CD4-positive, CD25-positive, alpha-beta regulatory T cell (primary cell): ENCODE results near the gene SLC5A9. TPM values are rescaled to one million over a fixed set of nuclear protein-coding genes. Genes with fewer than 3 reads are reported as not detected.
"Not testable (repeated sequence)": the region's sequence is repeated elsewhere in the genome, so short reads cannot be mapped to it uniquely, and the experiment has no call there.

Source experiments
- ATAC-seq, 2 donors: fragments of 150-1000 bp; cut with Tn5 transposase; one replicate each; pipeline ENCODE4 v1.10.0; 2021; ENCODE audit warnings: low read depth in 2 of 2, moderate number of reproducible peaks in 2 of 2, moderate library complexity in 1 of 2
- DNase-seq, 3 donors: peaks; one replicate each; pipeline versions ENCODE4 v3.0.0 to v3.0.0-alpha.2; 2012 to 2022; ENCODE audit warnings: mixed read lengths in 1 of 3
- H3K27ac ChIP-seq: one replicate; pipeline ENCODE4 v1.7.0; 2013; ENCODE audit warnings: mild to moderate bottlenecking, low read length; ENCODE audit not compliant: insufficient read depth, poor library complexity, severe bottlenecking
- H3K27me3 ChIP-seq: one replicate; pipeline ENCODE4 v1.7.0; 2013; ENCODE audit warnings: low read length; ENCODE audit not compliant: control insufficient read depth, insufficient read depth
- H3K36me3 ChIP-seq: one replicate; pipeline ENCODE4 v1.7.0; 2013; ENCODE audit warnings: mild to moderate bottlenecking, low read length, moderate library complexity; ENCODE audit not compliant: control insufficient read depth, insufficient read depth
- H3K4me1 ChIP-seq: 2 replicates; pipeline ENCODE4 v1.7.0; 2013; ENCODE audit warnings: mild to moderate bottlenecking, low read length; ENCODE audit not compliant: insufficient read depth, control insufficient read depth, poor library complexity, severe bottlenecking
- H3K4me3 ChIP-seq: one replicate; pipeline ENCODE4 v1.7.0; 2013; ENCODE audit warnings: low read depth, mild to moderate bottlenecking, low read length, moderate library complexity
- H3K9me3 ChIP-seq, 2 experiments: 1 replicate in 1 of 2; 2 replicates in 1 of 2; pipeline ENCODE4 v1.7.0; 2013; ENCODE audit warnings: low read length in 2 of 2, mild to moderate bottlenecking in 1 of 2, moderate library complexity in 1 of 2; ENCODE audit not compliant: control insufficient read depth in 2 of 2
- H3K27ac Mint-ChIP-seq, 3 donors: one replicate each; pipeline ENCODE4 v1.8.0; 2020 to 2022; ENCODE audit warnings: mild to moderate bottlenecking in 3 of 3, mixed read lengths in 3 of 3, moderate library complexity in 2 of 3
- H3K27me3 Mint-ChIP-seq: one replicate; pipeline ENCODE4 v1.8.0; 2022; ENCODE audit warnings: mild to moderate bottlenecking, mixed read lengths
- H3K36me3 Mint-ChIP-seq: one replicate; pipeline ENCODE4 v1.8.0; 2020; ENCODE audit warnings: mixed read lengths
- H3K4me1 Mint-ChIP-seq, 4 donors: one replicate each; pipeline ENCODE4 v1.8.0; 2020 to 2022; ENCODE audit warnings: mixed read lengths in 4 of 4, mild to moderate bottlenecking in 1 of 4
- H3K4me3 Mint-ChIP-seq, 4 donors: one replicate each; pipeline ENCODE4 v1.8.0; 2020 to 2022; ENCODE audit warnings: mild to moderate bottlenecking in 4 of 4, mixed read lengths in 4 of 4, moderate library complexity in 3 of 4
- H3K9me3 Mint-ChIP-seq, 7 donors: one replicate each; pipeline ENCODE4 v1.8.0; 2020 to 2022; ENCODE audit warnings: mixed read lengths in 7 of 7, mild to moderate bottlenecking in 3 of 7, moderate library complexity in 2 of 7
- polyA plus RNA-seq, 4 donors: library from polyadenylated mRNA; unstranded; fragments of 300-500 nt; fragmentation: Illumina TruSeq; gene quantifications; one replicate each; pipeline ENCODE4 v1.2.3, GENCODE V29; 2021
- total RNA-seq: library from RNA; stranded (reverse); gene quantifications from one replicate; pipeline ENCODE4 v1.2.3, GENCODE V29; 2022

The SLC5A9 gene
- total and polyA plus RNA-seq, 5 donors from 2014 or later: not detected

DNA sequence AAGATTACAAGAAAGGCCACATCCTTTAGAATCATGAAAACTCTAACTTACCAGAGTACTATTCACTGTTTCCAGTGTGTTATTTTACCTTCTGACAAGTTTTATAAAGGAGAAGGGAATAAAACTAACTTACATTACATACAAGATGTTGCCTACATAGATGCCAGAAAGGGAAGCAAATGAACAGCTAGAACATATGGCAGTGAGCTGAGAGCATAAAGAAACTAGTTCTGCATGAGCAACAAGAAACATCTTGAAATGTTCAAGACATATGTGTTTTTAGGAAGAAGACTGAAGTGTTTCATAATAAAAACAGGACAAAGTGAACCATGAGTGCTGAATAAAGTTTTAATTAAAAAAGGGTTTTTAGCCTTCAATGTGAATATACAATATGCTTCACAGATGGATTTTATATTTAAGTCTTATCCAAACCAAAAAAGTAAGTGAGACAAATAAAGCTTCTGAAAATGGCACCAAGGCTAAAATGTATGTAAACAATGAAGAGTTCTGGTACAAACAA is 39.4 kb downstream of the SLC5A9 start:
- no peaks in the 10 kb centered on the region for H3K36me3 ChIP-seq
- Mint-ChIP-seq H3K4me1 (no peaks in the 10 kb centered on the region), H3K36me3 (no peaks in the 10 kb centered on the region), H3K27ac (no peak overlapping the region), H3K27me3 (peaks cover 8% of the 10 kb centered on the region), H3K9me3 (peaks cover 0 to 3% (median 0%) of the 10 kb centered on the region in 7 donors), H3K4me3 (no peak overlapping the region)
- H3K27me3 ChIP-seq: no peaks in the 10 kb centered on the region
- DNase-seq (no peak), ATAC-seq (no peak)
- H3K9me3 ChIP-seq: no peaks in the 10 kb centered on the region
- no peak overlapping the region for H3K27ac ChIP-seq
- H3K4me1 ChIP-seq: no peaks in the 10 kb centered on the region
- H3K4me3 ChIP-seq: no peak overlapping the region

GRCh38 chr1:48263041-48263440 is 40.5 kb downstream of the SLC5A9 start:
- Mint-ChIP-seq H3K27ac (no peak overlapping the region), H3K36me3 (no peaks in the 10 kb centered on the region), H3K4me1 (no peaks in the 10 kb centered on the region), H3K9me3 (peaks cover 0 to 3% (median 0%) of the 10 kb centered on the region in 7 donors), H3K27me3 (peaks cover 8% of the 10 kb centered on the region), H3K4me3 (no peak overlapping the region)
- H3K9me3 ChIP-seq: no peaks in the 10 kb centered on the region
- DNase-seq (no peak), ATAC-seq (no peak)
- no peak overlapping the region for H3K4me3 ChIP-seq
- H3K27me3 ChIP-seq: no peaks in the 10 kb centered on the region
- no peak overlapping the region for H3K27ac ChIP-seq
- no peaks in the 10 kb centered on the region for H3K36me3 ChIP-seq
- H3K4me1 ChIP-seq: no peaks in the 10 kb centered on the region

DNA sequence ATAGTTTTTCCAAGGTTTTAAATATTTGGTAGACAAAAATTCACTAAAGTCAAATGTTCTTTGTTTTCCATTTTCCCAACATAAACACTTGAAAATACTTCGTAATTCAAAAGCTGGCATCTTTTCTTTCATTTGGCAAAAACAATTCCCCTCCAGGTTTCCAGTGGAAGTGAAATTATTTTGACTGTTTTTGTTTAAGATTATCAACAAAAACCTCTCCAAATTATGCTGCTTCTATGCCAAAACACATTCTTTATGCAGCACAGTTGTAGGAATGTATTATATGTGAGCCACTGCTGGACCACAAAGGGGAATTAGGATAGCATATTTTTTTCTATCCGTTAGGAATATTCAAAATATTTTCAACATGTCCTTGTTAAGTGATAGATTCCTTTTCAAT is 44.1 kb downstream of the SLC5A9 start:
- Histone ChIP-seq H3K27ac (no peak overlapping the region), H3K4me1 (no peaks in the 10 kb centered on the region), H3K36me3 (no peaks in the 10 kb centered on the region), H3K27me3 (no peaks in the 10 kb centered on the region), H3K9me3 (no peaks in the 10 kb centered on the region), H3K4me3 (no peak overlapping the region)
- DNase-seq (no peak), ATAC-seq (no peak)
- no peak overlapping the region for H3K4me3 Mint-ChIP-seq
- peaks cover 8% of the 10 kb centered on the region for H3K27me3 Mint-ChIP-seq
- peaks cover 0 to 3% (median 0%) of the 10 kb centered on the region in 7 donors for H3K9me3 Mint-ChIP-seq
- H3K4me1 Mint-ChIP-seq: no peaks in the 10 kb centered on the region
- H3K27ac Mint-ChIP-seq: no peak overlapping the region
- H3K36me3 Mint-ChIP-seq: no peaks in the 10 kb centered on the region

DNA sequence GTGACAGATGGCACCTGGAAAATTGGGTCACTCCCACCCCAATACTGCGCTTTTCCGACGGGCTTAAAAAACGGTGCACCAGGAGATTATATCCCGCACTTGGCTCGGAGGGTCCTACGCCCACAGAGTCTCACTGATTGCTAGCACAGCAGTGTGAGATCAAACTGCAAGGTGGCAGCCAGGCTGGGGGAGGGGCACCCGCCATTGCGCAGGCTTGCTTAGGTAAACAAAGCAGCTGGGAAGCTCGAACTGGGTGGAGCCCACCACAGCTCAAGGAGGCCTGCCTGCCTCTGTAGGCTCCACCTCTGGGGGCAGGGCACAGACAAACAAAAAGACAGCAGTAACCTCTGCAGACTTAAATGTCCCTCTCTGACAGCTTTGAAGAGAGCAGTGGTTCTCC is 54.9 kb downstream of the SLC5A9 start:
- not testable (repeated sequence) for H3K27me3 Mint-ChIP-seq, H3K4me3 Mint-ChIP-seq, H3K9me3 ChIP-seq, H3K27ac ChIP-seq, ATAC-seq, H3K4me1 ChIP-seq, H3K4me3 ChIP-seq, H3K36me3 Mint-ChIP-seq, DNase-seq, H3K27me3 ChIP-seq, H3K36me3 ChIP-seq, H3K27ac Mint-ChIP-seq, H3K4me1 Mint-ChIP-seq
- peaks cover 0 to 15% (median 2%) of the 10 kb centered on the region in 7 donors for H3K9me3 Mint-ChIP-seq

DNA sequence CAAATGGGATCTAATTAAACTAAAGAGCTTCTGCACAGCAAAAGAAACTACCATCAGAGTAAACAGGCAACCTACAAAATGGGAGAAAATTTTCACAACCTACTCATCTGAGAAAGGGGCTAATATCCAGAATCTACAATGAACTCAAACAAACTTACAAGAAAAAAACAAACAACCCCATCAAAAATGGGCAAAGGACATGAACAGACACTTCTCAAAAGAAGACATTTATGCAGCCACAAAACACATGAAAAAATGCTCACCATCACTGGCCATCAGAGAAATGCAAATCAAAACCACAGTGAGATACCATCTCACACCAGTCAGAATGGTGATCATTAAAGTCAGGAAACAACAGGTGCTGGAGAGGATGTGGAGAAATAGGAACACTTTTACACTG is 59.8 kb downstream of the SLC5A9 start:
- not testable (repeated sequence) for H3K27me3 Mint-ChIP-seq, ATAC-seq, H3K4me1 ChIP-seq, H3K36me3 Mint-ChIP-seq, H3K9me3 ChIP-seq, H3K4me3 Mint-ChIP-seq, H3K9me3 Mint-ChIP-seq, H3K27me3 ChIP-seq, DNase-seq, H3K36me3 ChIP-seq, H3K4me3 ChIP-seq, H3K27ac Mint-ChIP-seq, H3K27ac ChIP-seq, H3K4me1 Mint-ChIP-seq

- not testable (repeated sequence) for H3K27ac ChIP-seq, H3K36me3 Mint-ChIP-seq, H3K27me3 ChIP-seq, DNase-seq, H3K27ac Mint-ChIP-seq, H3K9me3 Mint-ChIP-seq, H3K4me3 ChIP-seq, H3K4me1 Mint-ChIP-seq, H3K4me3 Mint-ChIP-seq, ATAC-seq, H3K4me1 ChIP-seq, H3K36me3 ChIP-seq, H3K27me3 Mint-ChIP-seq, H3K9me3 ChIP-seq
Observed at GRCh38 chr1:48284696-48285420, 62.3 kb downstream of the SLC5A9 start.

DNA sequence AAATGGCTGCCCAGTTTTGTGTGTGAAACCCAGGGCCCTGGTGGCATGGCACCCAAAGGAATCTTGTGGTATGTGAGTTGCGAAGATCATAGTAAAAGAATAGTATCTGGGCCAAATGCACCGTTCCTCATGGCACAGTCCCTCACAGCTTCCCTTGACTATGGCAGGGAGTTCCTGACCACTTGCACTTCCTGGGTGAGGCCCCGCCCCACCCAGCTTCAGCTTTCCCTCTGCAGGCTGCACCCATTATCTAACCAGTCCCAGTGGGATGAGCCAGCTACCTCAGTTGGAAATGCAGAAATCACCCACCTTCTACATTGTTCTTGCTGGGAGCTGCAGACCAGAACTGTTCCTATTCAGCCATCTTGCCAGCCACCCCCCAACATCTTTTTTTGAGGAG is 63.0 kb downstream of the SLC5A9 start:
- no peaks in the 10 kb centered on the region for H3K27me3 ChIP-seq
- Mint-ChIP-seq H3K36me3 (no peaks in the 10 kb centered on the region), H3K4me1 (no peaks in the 10 kb centered on the region), H3K9me3 (peaks cover 0 to 7% (median 2%) of the 10 kb centered on the region in 7 donors), H3K27ac (no peak overlapping the region), H3K4me3 (no peak overlapping the region), H3K27me3 (peaks cover 4% of the 10 kb centered on the region)
- no peaks in the 10 kb centered on the region for H3K36me3 ChIP-seq
- H3K9me3 ChIP-seq: no peaks in the 10 kb centered on the region
- DNase-seq (no peak), ATAC-seq (no peak)
- H3K4me1 ChIP-seq: no peaks in the 10 kb centered on the region
- no peak overlapping the region for H3K4me3 ChIP-seq
- no peak overlapping the region for H3K27ac ChIP-seq

DNA sequence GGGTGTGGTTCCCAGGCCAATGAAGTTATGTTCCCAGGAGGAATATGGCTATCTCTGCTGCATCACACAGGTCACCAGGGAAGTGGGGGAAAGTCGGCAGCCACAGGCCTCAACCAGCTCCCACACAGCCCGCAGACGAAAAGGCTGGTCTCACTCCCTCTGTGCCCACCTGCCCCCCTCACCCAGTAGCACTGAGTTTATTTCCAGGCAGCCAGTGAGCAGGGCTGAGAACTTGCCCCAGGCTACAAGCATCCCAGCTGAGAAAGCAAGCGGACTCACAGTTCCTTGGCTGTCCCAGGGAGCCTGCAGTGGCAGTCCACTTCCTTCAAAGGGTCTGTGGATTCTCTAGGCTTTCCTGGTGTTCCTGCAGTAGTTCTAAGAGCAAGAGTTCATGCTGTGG is 68.9 kb downstream of the SLC5A9 start:
- Histone ChIP-seq H3K36me3 (no peaks in the 10 kb centered on the region), H3K9me3 (no peaks in the 10 kb centered on the region), H3K4me3 (no peak overlapping the region), H3K27ac (no peak overlapping the region), H3K4me1 (no peaks in the 10 kb centered on the region), H3K27me3 (no peaks in the 10 kb centered on the region)
- Mint-ChIP-seq H3K4me1 (no peaks in the 10 kb centered on the region), H3K9me3 (peaks cover 0 to 3% (median 2%) of the 10 kb centered on the region in 7 donors), H3K27ac (no peak overlapping the region), H3K4me3 (no peak overlapping the region), H3K36me3 (no peaks in the 10 kb centered on the region), H3K27me3 (peaks cover 5% of the 10 kb centered on the region)
- DNase-seq (no peak), ATAC-seq (no peak)
